22Rv1 (cell line): ENCODE data around the gene COMTD1.

Experiments
- CTCF ChIP-seq: fragments of 450-650 bp; IDR thresholded peaks from 2 replicates; pipeline ENCODE4 v1.5.1; 2017; ENCODE audit warnings: mild to moderate bottlenecking
- ZFX ChIP-seq: fragments of 450-650 bp; IDR thresholded peaks from 2 replicates; pipeline ENCODE4 v1.6.1; 2017; ENCODE audit warnings: antibody characterized with exemption, borderline replicate concordance

- no peak for TF ChIP-seq CTCF
- no peak for TF ChIP-seq ZFX
Observed at GRCh38 chr10:75246506-75246905, 10.7 kb upstream of the COMTD1 start.
